WTC11 (cell line): ENCODE data around the gene SLC2A11. TPM values are rescaled to one million over a fixed set of nuclear protein-coding genes. Genes with fewer than 3 reads are reported as not detected.

ENCODE experiments used
- ATAC-seq: fragments of 200-7000 bp; cut with Tn5 transposase; 2 replicates; pipeline ENCODE4 v1.10.0; 2021; ENCODE audit warnings: mild to moderate bottlenecking, moderate library complexity
- CTCF ChIA-PET: fragments of 300-600 bp; sonication (Branson Sonifier 250); formaldehyde crosslinking; loops from one replicate; lab custom pipeline; 2021; ENCODE audit warnings: antibody characterized with exemption; lab: Charles Lee
- POLR2A ChIA-PET: fragments of 350-600 bp; sonication (Branson Sonifier 250); formaldehyde crosslinking; loops from one replicate; lab custom pipeline; 2021; ENCODE audit warnings: antibody characterized with exemption; lab: Charles Lee
- DNase-seq: peaks from one replicate; pipeline ENCODE4 v3.0.0; 2021; ENCODE audit warnings: low spot score
- H3K27ac Mint-ChIP-seq: 2 replicates; pipeline ENCODE4 v1.8.0; 2021; ENCODE audit warnings: mixed read lengths
- H3K27me3 Mint-ChIP-seq: 2 replicates; pipeline ENCODE4 v1.8.0; 2021; ENCODE audit warnings: low read depth, mild to moderate bottlenecking, moderate library complexity, mixed read lengths
- H3K36me3 Mint-ChIP-seq: 2 replicates; pipeline ENCODE4 v1.8.0; 2021; ENCODE audit warnings: mixed read lengths
- H3K4me1 Mint-ChIP-seq: 2 replicates; pipeline ENCODE4 v1.8.0; 2022; ENCODE audit warnings: mixed read lengths
- H3K4me3 Mint-ChIP-seq: 2 replicates; pipeline ENCODE4 v1.8.0; 2021; ENCODE audit warnings: mild to moderate bottlenecking, moderate library complexity, mixed read lengths
- H3K9me3 Mint-ChIP-seq: 2 replicates; pipeline ENCODE4 v1.8.0; 2021; ENCODE audit warnings: mixed read lengths
- ATF1 ChIP-seq: sonication (generic); formaldehyde crosslinking; IDR thresholded peaks from 2 replicates; pipeline ENCODE4 v1.8.1; 2023; ENCODE audit warnings: mild to moderate bottlenecking, moderate library complexity, missing genetic modification reagents
- ATF3 ChIP-seq: sonication (generic); formaldehyde crosslinking; conservative IDR thresholded peaks from 2 replicates; pipeline ENCODE4 v1.8.1; 2022; ENCODE audit warnings: mild to moderate bottlenecking, missing genetic modification reagents
- CBFB ChIP-seq: sonication (generic); formaldehyde crosslinking; IDR thresholded peaks from 2 replicates; pipeline ENCODE4 v1.8.1; 2022; ENCODE audit warnings: mild to moderate bottlenecking, low read depth, missing genetic modification reagents
- CDX4 ChIP-seq: fragments of 250-450 bp; sonication (Bioruptor Pico); IDR thresholded peaks from 2 replicates; pipeline ENCODE4 v1.9.0; 2021; ENCODE audit warnings: moderate library complexity, mild to moderate bottlenecking, inconsistent platforms, borderline replicate concordance
- CTCF ChIP-seq: fragments of 200-600 bp; IDR thresholded peaks from 2 replicates; pipeline ENCODE4 v1.8.0; 2022; ENCODE audit warnings: antibody characterized with exemption
- FOXP1 ChIP-seq: sonication (generic); formaldehyde crosslinking; IDR thresholded peaks from 2 replicates; pipeline ENCODE4 v1.8.0; 2022; ENCODE audit warnings: missing genetic modification reagents, mild to moderate bottlenecking, moderate library complexity, borderline replicate concordance
- GABPB1 ChIP-seq: sonication (generic); formaldehyde crosslinking; IDR thresholded peaks from 2 replicates; pipeline ENCODE4 v1.8.1; 2023; ENCODE audit warnings: mild to moderate bottlenecking, missing genetic modification reagents
- HMGA2 ChIP-seq: fragments of 250-450 bp; sonication (Bioruptor Pico); IDR thresholded peaks from 2 replicates; pipeline ENCODE4 v1.4.0; 2021; ENCODE audit warnings: mild to moderate bottlenecking, moderate library complexity
- MLX ChIP-seq: sonication (generic); formaldehyde crosslinking; IDR thresholded peaks from 2 replicates; pipeline ENCODE4 v1.8.1; 2023; ENCODE audit warnings: mild to moderate bottlenecking, missing genetic modification reagents, moderate library complexity
- RELA ChIP-seq: sonication (generic); formaldehyde crosslinking; IDR thresholded peaks from 2 replicates; pipeline ENCODE4 v1.8.1; 2022; ENCODE audit warnings: missing genetic modification reagents, mild to moderate bottlenecking, borderline replicate concordance
- STAT6 ChIP-seq: sonication (generic); formaldehyde crosslinking; conservative IDR thresholded peaks from 2 replicates; pipeline ENCODE4 v1.8.1; 2023; ENCODE audit warnings: mild to moderate bottlenecking, low read depth, missing genetic modification reagents, moderate library complexity
- ZNF121 ChIP-seq: sonication (generic); formaldehyde crosslinking; IDR thresholded peaks from 2 replicates; pipeline ENCODE4 v1.8.0; 2023; ENCODE audit warnings: missing genetic modification reagents
- ZNF138 ChIP-seq: sonication (generic); formaldehyde crosslinking; conservative IDR thresholded peaks from 2 replicates; pipeline ENCODE4 v1.8.1; 2022; ENCODE audit warnings: mild to moderate bottlenecking, moderate library complexity, missing genetic modification reagents
- ZNF317 ChIP-seq: sonication (generic); formaldehyde crosslinking; IDR thresholded peaks from 2 replicates; pipeline ENCODE4 v1.8.1; 2023; ENCODE audit warnings: low read depth, mild to moderate bottlenecking, moderate library complexity, missing genetic modification reagents, borderline replicate concordance
- ZNF671 ChIP-seq: fragments of 250-450 bp; sonication (Bioruptor Pico); IDR thresholded peaks from 2 replicates; pipeline ENCODE4 v1.8.0; 2021; ENCODE audit warnings: mild to moderate bottlenecking
- ZSCAN18 ChIP-seq: fragments of 250-450 bp; sonication (Bioruptor Pico); IDR thresholded peaks from 2 replicates; pipeline ENCODE4 v2.1.2; 2022; ENCODE audit warnings: mild to moderate bottlenecking, moderate library complexity
- total RNA-seq: library from RNA; stranded (reverse); gene quantifications from 3 replicates; pipeline ENCODE4 v1.2.3, GENCODE V29; 2021
- TF ChIP-seq, protein P1 (sequence below): sonication (generic); formaldehyde crosslinking; IDR thresholded peaks from 2 replicates; pipeline ENCODE4 v1.8.0; 2022; ENCODE audit warnings: mild to moderate bottlenecking, missing genetic modification reagents
- TF ChIP-seq, protein P2 (sequence below): sonication (generic); formaldehyde crosslinking; IDR thresholded peaks from 2 replicates; pipeline ENCODE4 v1.8.1; 2022; ENCODE audit warnings: missing genetic modification reagents, borderline replicate concordance
- TF ChIP-seq, protein P3 (sequence below): sonication (generic); formaldehyde crosslinking; IDR thresholded peaks from 2 replicates; pipeline ENCODE4 v1.8.0; 2022; ENCODE audit warnings: mild to moderate bottlenecking, missing genetic modification reagents
- TF ChIP-seq, protein P4 (sequence below): sonication (generic); formaldehyde crosslinking; IDR thresholded peaks from 2 replicates; pipeline ENCODE4 v1.8.1; 2022; ENCODE audit warnings: low read depth, mild to moderate bottlenecking, moderate library complexity, missing genetic modification reagents, borderline replicate concordance

SLC2A11 gene
- total RNA-seq, 1 experiment from 2014 or later = 19.9 TPM

- peaks cover 63% of the 10 kb centered on the region for H3K27me3 Mint-ChIP-seq
These were observed 47.0 kb downstream of the SLC2A11 start for GRCh38 chr22:23904573-23905254.

GRCh38 chr22:23906641-23907040 is 49.0 kb downstream of the SLC2A11 start:
- Mint-ChIP-seq H3K4me3 (no peak overlapping the region), H3K9me3 (peaks cover 16% of the 10 kb centered on the region), H3K4me1 (peaks cover 43% of the 10 kb centered on the region), H3K27me3 (peaks cover 56% of the 10 kb centered on the region), H3K36me3 (no peaks in the 10 kb centered on the region), H3K27ac (no peak overlapping the region)
- DNase-seq = no peak
- ChIA-PET CTCF (no interaction called here), POLR2A (interaction anchor here (0.5 kb wide), 1 partner anchor 107 kb away, joined by 3 read pairs; no protein-coding TSS in a partner anchor)
- no peak for ATAC-seq
- TF ChIP-seq, protein P1, sequence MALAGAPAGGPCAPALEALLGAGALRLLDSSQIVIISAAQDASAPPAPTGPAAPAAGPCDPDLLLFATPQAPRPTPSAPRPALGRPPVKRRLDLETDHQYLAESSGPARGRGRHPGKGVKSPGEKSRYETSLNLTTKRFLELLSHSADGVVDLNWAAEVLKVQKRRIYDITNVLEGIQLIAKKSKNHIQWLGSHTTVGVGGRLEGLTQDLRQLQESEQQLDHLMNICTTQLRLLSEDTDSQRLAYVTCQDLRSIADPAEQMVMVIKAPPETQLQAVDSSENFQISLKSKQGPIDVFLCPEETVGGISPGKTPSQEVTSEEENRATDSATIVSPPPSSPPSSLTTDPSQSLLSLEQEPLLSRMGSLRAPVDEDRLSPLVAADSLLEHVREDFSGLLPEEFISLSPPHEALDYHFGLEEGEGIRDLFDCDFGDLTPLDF (CRISPR knock-in tag) = no peak
- no peak for TF ChIP-seq ATF3 (CRISPR knock-in tag)
- TF ChIP-seq RELA (CRISPR knock-in tag) = no peak
- TF ChIP-seq ZNF121 (CRISPR knock-in tag) = no peak
- TF ChIP-seq ZNF138 (CRISPR knock-in tag) = no peak
- TF ChIP-seq HMGA2 = no peak
- TF ChIP-seq MLX = no peak
- no peak for TF ChIP-seq CBFB (CRISPR knock-in tag)
- TF ChIP-seq CDX4 (CRISPR knock-in tag) = no peak
- TF ChIP-seq ATF1 (CRISPR knock-in tag) = no peak
- no peak for TF ChIP-seq STAT6 (CRISPR knock-in tag)
- TF ChIP-seq ZNF317 (CRISPR knock-in tag) = no peak
- no peak for TF ChIP-seq FOXP1 (CRISPR knock-in tag)
- no peak for TF ChIP-seq CTCF
- no peak for TF ChIP-seq ZSCAN18
- TF ChIP-seq, protein P2, sequence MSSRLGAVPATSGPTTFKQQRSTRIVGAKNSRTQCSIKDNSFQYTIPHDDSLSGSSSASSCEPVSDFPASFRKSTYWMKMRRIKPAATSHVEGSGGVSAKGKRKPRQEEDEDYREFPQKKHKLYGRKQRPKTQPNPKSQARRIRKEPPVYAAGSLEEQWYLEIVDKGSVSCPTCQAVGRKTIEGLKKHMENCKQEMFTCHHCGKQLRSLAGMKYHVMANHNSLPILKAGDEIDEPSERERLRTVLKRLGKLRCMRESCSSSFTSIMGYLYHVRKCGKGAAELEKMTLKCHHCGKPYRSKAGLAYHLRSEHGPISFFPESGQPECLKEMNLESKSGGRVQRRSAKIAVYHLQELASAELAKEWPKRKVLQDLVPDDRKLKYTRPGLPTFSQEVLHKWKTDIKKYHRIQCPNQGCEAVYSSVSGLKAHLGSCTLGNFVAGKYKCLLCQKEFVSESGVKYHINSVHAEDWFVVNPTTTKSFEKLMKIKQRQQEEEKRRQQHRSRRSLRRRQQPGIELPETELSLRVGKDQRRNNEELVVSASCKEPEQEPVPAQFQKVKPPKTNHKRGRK (CRISPR knock-in tag) = no peak

More at GRCh38 chr22:23904573-23905254, 47.0 kb downstream of the SLC2A11 start:
- H3K4me1 Mint-ChIP-seq = peaks cover 36% of the 10 kb centered on the region
- peaks cover 24% of the 10 kb centered on the region for H3K9me3 Mint-ChIP-seq
- TF ChIP-seq ZNF671 (CRISPR knock-in tag) = no peak
- TF ChIP-seq ATF3 (CRISPR knock-in tag) = no peak
- TF ChIP-seq, protein P3, sequence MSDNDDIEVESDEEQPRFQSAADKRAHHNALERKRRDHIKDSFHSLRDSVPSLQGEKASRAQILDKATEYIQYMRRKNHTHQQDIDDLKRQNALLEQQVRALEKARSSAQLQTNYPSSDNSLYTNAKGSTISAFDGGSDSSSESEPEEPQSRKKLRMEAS (CRISPR knock-in tag) = no peak
- TF ChIP-seq, protein P4, sequence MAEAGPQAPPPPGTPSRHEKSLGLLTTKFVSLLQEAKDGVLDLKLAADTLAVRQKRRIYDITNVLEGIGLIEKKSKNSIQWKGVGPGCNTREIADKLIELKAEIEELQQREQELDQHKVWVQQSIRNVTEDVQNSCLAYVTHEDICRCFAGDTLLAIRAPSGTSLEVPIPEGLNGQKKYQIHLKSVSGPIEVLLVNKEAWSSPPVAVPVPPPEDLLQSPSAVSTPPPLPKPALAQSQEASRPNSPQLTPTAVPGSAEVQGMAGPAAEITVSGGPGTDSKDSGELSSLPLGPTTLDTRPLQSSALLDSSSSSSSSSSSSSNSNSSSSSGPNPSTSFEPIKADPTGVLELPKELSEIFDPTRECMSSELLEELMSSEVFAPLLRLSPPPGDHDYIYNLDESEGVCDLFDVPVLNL (CRISPR knock-in tag) = no peak
- TF ChIP-seq GABPB1 = no peak
- no peak overlapping the region for H3K27ac Mint-ChIP-seq
- no peak for DNase-seq
- peaks cover 13% of the 10 kb centered on the region for H3K36me3 Mint-ChIP-seq
- ATAC-seq = no peak
- ChIA-PET POLR2A (no interaction called here), CTCF (interaction anchor here (3.1 kb wide), 1 partner anchor 11 kb away, joined by 16 read pairs; the partner anchor contains the start of gene MIF)
- H3K4me3 Mint-ChIP-seq = no peak overlapping the region
